ENCODE measurements around the gene MRPS30.

Gene MRPS30

DNA sequence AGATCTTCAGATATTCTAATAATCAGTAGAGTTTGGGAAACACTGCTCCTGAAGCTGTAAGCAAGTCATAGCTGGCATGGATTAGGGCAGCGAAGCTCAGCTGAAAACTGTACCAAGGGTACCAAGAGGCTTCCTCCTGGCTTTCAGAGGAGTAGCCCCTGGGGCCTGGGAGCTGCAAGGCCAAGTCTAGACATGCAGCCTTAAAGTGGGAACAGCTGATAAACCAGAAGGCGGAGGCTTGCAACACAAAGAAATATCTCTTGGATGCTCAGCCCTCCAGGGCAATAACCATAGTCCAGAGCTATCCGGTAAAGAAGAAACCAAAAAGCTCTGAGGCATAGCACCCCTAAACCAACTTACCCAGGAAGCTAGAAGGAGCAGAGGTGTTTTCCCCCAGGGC, 51.5 kb downstream of the MRPS30 start:
- Histone ChIP-seq H3K36me3 (ENCODE audit: control insufficient read depth, insufficient read depth, low read length, severe bottlenecking) (no peaks in the 10 kb centered on the region), H3K4me3 (ENCODE audit: low read length) (no peak overlapping the region), H3K9ac (ENCODE audit: low read length) (no peak overlapping the region), H3K27me3 (replicated peaks; ENCODE audit: control insufficient read depth, insufficient read depth, low read length) (no peaks in the 10 kb centered on the region), H3K9me3 (ENCODE audit: control insufficient read depth, low read length) (no peaks in the 10 kb centered on the region), H3K4me1 (ENCODE audit: control insufficient read depth, insufficient read depth, low read length) (no peaks in the 10 kb centered on the region)
- no peak for DNase-seq (ENCODE audit: low read depth)

DNA sequence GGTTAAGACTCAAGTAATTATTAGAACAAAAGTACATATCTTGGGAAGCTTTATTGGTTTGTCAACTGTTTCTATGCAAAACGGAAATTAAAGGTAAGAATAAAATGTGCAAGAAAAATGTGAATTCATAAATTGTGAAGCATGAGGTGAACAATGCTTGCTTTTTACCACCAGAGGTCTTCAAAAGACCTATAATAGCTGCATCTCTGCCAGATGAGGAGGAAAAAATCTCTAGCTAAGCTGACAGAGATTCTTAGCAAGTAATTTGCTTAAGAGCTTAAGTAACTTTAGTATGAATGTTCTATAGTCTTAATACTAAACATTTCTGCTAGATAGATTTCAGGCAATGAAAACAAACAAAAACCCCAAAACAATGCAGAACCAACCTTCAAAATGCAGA, 54.1 kb downstream of the MRPS30 start:
- no peak overlapping the region for H3K4me3 ChIP-seq (ENCODE audit: low read length)
- peak; percentile 8 for DNase-seq (ENCODE audit: low read depth)
- no peaks in the 10 kb centered on the region for H3K36me3 ChIP-seq (ENCODE audit: control insufficient read depth, insufficient read depth, low read length, severe bottlenecking)
- H3K9me3 ChIP-seq (ENCODE audit: control insufficient read depth, low read length): no peaks in the 10 kb centered on the region
- H3K27me3 ChIP-seq (replicated peaks; ENCODE audit: control insufficient read depth, insufficient read depth, low read length): no peaks in the 10 kb centered on the region
- no peak overlapping the region for H3K9ac ChIP-seq (ENCODE audit: low read length)
- H3K4me1 ChIP-seq (ENCODE audit: control insufficient read depth, insufficient read depth, low read length): no peaks in the 10 kb centered on the region

All from adipocyte (in vitro differentiated cells).